IPS DF 4.7 (cell line): ENCODE measurements around the gene EXOSC7.
"Not testable (repeated sequence)": the region's sequence is repeated elsewhere in the genome, so short reads cannot be mapped to it uniquely, and the experiment has no call there.

Source experiments
- DNase-seq: peaks from one replicate; pipeline ENCODE4 v3.0.0-alpha.2; 2013; ENCODE audit warnings: low spot score; ENCODE audit errors: extremely low read depth

The EXOSC7 gene

GRCh38 chr3:44976002-44976815 is at the start of gene EXOSC7, which contains the start of gene ZDHHC3:
EXOSC7 (plus strand) TSS chr3:44976244; CDS start chr3:44976278, 34 bp downstream.
ZDHHC3 (minus strand) TSS chr3:44976174; CDS start chr3:44959436, 16,738 bp downstream.
- no peak for DNase-seq

- DNase-seq: no peak
Measured at GRCh38 chr3:44926921-44927320, 49.1 kb upstream of the EXOSC7 start.

GRCh38 chr3:44927371-44927770 is 48.7 kb upstream of the EXOSC7 start:
- DNase-seq: no peak

- no peak for DNase-seq
Measured at GRCh38 chr3:44929782-44930181, 46.3 kb upstream of the EXOSC7 start.

- no peak for DNase-seq
Measured at GRCh38 chr3:44930911-44931310, 45.1 kb upstream of the EXOSC7 start.

GRCh38 chr3:44931791-44932190 is 44.3 kb upstream of the EXOSC7 start:
- DNase-seq: no peak

- no peak for DNase-seq
Measured at GRCh38 chr3:44932271-44932670, 43.8 kb upstream of the EXOSC7 start.

GRCh38 chr3:44932986-44933944 is 42.8 kb upstream of the EXOSC7 start:
- no peak for DNase-seq

- no peak for DNase-seq
Measured at GRCh38 chr3:44939581-44940036, 36.4 kb upstream of the EXOSC7 start.

- DNase-seq: no peak
Measured at GRCh38 chr3:44942202-44942921, 33.7 kb upstream of the EXOSC7 start.

- no peak for DNase-seq
Measured at GRCh38 chr3:44948239-44948638, 27.8 kb upstream of the EXOSC7 start.

GRCh38 chr3:44949770-44950169 is 26.3 kb upstream of the EXOSC7 start:
- DNase-seq: not testable (repeated sequence)

- DNase-seq: no peak
Measured at GRCh38 chr3:44950275-44950734, 25.7 kb upstream of the EXOSC7 start.

- no peak for DNase-seq
Measured at GRCh38 chr3:44952689-44953088, 23.4 kb upstream of the EXOSC7 start.

GRCh38 chr3:44954304-44954703 is 21.7 kb upstream of the EXOSC7 start:
- DNase-seq: no peak

- DNase-seq: no peak
Measured at GRCh38 chr3:44954962-44955361, 21.1 kb upstream of the EXOSC7 start.

- no peak for DNase-seq
Measured at GRCh38 chr3:44955917-44956316, 20.1 kb upstream of the EXOSC7 start.

GRCh38 chr3:44957986-44958385 is 18.1 kb upstream of the EXOSC7 start:
- DNase-seq: no peak

- no peak for DNase-seq
Measured at GRCh38 chr3:44958386-44958785, 17.7 kb upstream of the EXOSC7 start.

- DNase-seq: no peak
Measured at GRCh38 chr3:44960387-44961026, 15.5 kb upstream of the EXOSC7 start.

GRCh38 chr3:44961888-44962287 is 14.2 kb upstream of the EXOSC7 start:
- DNase-seq: no peak
